GM12872 (cell line): ENCODE data around the gene STK32B.

Experiments
- TF ChIP-seq, protein P1 (sequence below): IDR thresholded peaks from 3 replicates; pipeline ENCODE4 v1.5.1; 2011; ENCODE audit warnings: low read depth, mild to moderate bottlenecking, low read length, moderate library complexity; ENCODE audit not compliant: insufficient read depth

Gene STK32B

GRCh38 chr4:5212255-5213013 lies 161.2 kb downstream of the STK32B start:
- TF ChIP-seq, protein P1, sequence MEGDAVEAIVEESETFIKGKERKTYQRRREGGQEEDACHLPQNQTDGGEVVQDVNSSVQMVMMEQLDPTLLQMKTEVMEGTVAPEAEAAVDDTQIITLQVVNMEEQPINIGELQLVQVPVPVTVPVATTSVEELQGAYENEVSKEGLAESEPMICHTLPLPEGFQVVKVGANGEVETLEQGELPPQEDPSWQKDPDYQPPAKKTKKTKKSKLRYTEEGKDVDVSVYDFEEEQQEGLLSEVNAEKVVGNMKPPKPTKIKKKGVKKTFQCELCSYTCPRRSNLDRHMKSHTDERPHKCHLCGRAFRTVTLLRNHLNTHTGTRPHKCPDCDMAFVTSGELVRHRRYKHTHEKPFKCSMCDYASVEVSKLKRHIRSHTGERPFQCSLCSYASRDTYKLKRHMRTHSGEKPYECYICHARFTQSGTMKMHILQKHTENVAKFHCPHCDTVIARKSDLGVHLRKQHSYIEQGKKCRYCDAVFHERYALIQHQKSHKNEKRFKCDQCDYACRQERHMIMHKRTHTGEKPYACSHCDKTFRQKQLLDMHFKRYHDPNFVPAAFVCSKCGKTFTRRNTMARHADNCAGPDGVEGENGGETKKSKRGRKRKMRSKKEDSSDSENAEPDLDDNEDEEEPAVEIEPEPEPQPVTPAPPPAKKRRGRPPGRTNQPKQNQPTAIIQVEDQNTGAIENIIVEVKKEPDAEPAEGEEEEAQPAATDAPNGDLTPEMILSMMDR = no peak

- TF ChIP-seq, protein P1 = no peak
Observed at GRCh38 chr4:5213087-5213595, 161.9 kb downstream of the STK32B start.

DNA sequence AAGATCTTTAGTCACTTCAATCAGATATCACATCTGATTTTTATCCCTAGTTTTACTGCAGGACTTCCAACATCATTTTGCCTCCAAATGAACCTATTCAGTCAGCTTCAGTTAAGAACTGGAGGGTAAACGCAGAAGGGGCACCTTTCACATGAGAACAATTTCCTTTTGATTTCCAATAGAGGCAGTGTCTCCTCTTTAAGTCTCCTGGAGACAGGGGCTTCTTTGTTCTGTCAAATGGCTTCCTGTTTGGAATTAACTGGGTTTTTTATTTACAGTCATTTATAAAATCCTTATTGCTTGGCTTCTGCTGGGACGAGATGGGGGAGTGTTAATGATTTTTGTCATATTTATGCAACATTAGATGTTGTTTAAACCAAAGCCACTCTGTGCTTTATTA lies 164.0 kb downstream of the STK32B start:
- TF ChIP-seq, protein P1 = no peak

DNA sequence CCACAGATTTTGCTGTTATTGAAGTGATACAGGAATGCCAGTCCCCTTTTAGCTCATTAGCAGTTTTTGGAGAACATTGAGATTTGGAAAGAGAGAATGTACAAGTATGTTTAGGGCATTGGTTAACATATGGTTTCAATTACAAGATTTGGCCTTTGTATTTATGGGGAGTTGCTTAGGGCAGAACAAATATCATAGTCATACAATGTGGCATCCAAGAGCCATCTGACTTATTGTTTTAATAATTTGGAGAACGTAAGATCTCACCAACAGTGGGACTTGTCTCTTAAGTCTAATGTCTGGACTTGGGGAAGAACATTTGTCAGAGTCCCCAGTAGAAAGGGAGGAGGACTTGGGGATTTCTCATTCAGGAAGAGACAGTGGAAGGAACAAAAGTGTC lies 166.1 kb downstream of the STK32B start:
- TF ChIP-seq, protein P1 = no peak

GRCh38 chr4:5218376-5219069 lies 167.2 kb downstream of the STK32B start:
- TF ChIP-seq, protein P1 = no peak

DNA sequence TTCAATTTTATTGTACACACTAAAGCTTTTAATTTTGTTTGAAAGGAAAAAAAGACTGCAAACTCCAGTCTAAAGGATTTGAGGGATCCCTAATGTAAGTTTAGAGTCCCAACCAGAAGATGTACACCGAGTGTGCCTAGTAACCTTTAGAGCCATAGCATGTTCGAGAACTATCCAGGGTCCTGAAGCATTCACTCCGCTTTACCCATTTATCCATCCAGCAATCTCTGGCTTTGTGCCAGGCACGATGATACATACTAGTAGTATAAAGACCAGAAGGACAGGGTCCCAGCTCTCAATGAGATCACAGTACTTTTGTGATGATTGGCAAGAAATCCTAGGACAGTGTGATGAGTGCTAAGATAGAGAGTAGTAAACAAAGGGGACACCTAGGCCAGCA lies 168.7 kb downstream of the STK32B start:
- TF ChIP-seq, protein P1 = no peak

DNA sequence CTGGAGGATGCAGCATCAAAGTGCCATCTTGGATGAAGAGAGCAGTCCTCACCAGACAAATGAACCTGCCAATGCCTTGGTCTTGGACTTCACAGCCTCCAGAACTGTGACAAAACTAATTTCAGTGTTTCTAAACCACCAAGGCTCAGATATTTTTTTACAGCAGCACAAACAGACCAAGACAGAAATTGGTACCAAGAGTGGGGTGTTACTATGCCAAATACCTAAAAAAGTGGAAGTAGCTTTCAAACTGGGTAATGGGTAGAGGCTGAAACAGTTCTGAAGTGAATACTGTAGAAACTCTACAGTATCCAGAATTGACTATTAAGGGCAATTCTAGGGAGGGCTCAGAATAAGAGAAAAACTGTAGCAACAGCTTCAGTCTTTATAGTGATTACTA lies 170.8 kb downstream of the STK32B start:
- TF ChIP-seq, protein P1 = no peak
